Skeletal muscle satellite cell (primary cell): ENCODE data around the gene TUBB8.
A peak's percentile ranks its signal among the peaks of the same experiment; 100 is the strongest.
"Not testable (repeated sequence)": the region's sequence is repeated elsewhere in the genome, so short reads cannot be mapped to it uniquely, and the experiment has no call there.

Experiments
- H3K27me3 ChIP-seq: 2 replicates; pipeline ENCODE4 v1.7.0; 2013; ENCODE audit warnings: low read length; ENCODE audit not compliant: control insufficient read depth, insufficient read depth
- H3K36me3 ChIP-seq: 2 replicates; pipeline ENCODE4 v1.7.0; 2013; ENCODE audit warnings: mild to moderate bottlenecking, control low read depth, low read length; ENCODE audit not compliant: insufficient read depth
- H3K4me1 ChIP-seq: 2 replicates; pipeline ENCODE4 v1.7.0; 2013; ENCODE audit warnings: low read length; ENCODE audit not compliant: control insufficient read depth, insufficient read depth
- H3K4me2 ChIP-seq: 2 replicates; pipeline ENCODE4 v1.7.0; 2013; ENCODE audit warnings: mild to moderate bottlenecking, low read length
- H3K4me3 ChIP-seq: 2 replicates; pipeline ENCODE4 v1.7.0; 2013; ENCODE audit warnings: low read length
- H3K9ac ChIP-seq: 2 replicates; pipeline ENCODE4 v1.7.0; 2013; ENCODE audit warnings: mild to moderate bottlenecking, low read depth, low read length, moderate library complexity
- H3K9me3 ChIP-seq: replicated peaks from 2 replicates; pipeline ENCODE4 v1.7.0; 2013; ENCODE audit warnings: mild to moderate bottlenecking, control low read depth, low read length

The TUBB8 gene

GRCh38 chr10:86031-86430 is 36.9 kb upstream of the TUBB8 start:
- Histone ChIP-seq H3K9ac (no peak overlapping the region), H3K9me3 (no peaks in the 10 kb centered on the region), H3K4me3 (no peak overlapping the region), H3K36me3 (no peaks in the 10 kb centered on the region), H3K4me1 (no peaks in the 10 kb centered on the region), H3K4me2 (no peak overlapping the region), H3K27me3 (peaks cover 49% of the 10 kb centered on the region)

- Histone ChIP-seq H3K36me3 (no peaks in the 10 kb centered on the region), H3K27me3 (peaks cover 53% of the 10 kb centered on the region), H3K9me3 (no peaks in the 10 kb centered on the region), H3K9ac (no peak overlapping the region), H3K4me2 (no peak overlapping the region), H3K4me3 (no peak overlapping the region), H3K4me1 (no peaks in the 10 kb centered on the region)
Observed at GRCh38 chr10:85044-85443, 35.9 kb upstream of the TUBB8 start.

GRCh38 chr10:83930-84530 is 34.9 kb upstream of the TUBB8 start:
- Histone ChIP-seq H3K36me3 (no peaks in the 10 kb centered on the region), H3K9me3 (no peaks in the 10 kb centered on the region), H3K9ac (no peak overlapping the region), H3K27me3 (peaks cover 54% of the 10 kb centered on the region), H3K4me1 (no peaks in the 10 kb centered on the region), H3K4me2 (no peak overlapping the region), H3K4me3 (no peak overlapping the region)

GRCh38 chr10:80477-81105 is 31.5 kb upstream of the TUBB8 start:
- no peak overlapping the region for H3K4me2 ChIP-seq
- no peak overlapping the region for H3K4me3 ChIP-seq
- no peak overlapping the region for H3K9ac ChIP-seq
- no peaks in the 10 kb centered on the region for H3K4me1 ChIP-seq
- no peaks in the 10 kb centered on the region for H3K36me3 ChIP-seq
- H3K27me3 ChIP-seq: peaks cover 40% of the 10 kb centered on the region
- no peaks in the 10 kb centered on the region for H3K9me3 ChIP-seq

DNA sequence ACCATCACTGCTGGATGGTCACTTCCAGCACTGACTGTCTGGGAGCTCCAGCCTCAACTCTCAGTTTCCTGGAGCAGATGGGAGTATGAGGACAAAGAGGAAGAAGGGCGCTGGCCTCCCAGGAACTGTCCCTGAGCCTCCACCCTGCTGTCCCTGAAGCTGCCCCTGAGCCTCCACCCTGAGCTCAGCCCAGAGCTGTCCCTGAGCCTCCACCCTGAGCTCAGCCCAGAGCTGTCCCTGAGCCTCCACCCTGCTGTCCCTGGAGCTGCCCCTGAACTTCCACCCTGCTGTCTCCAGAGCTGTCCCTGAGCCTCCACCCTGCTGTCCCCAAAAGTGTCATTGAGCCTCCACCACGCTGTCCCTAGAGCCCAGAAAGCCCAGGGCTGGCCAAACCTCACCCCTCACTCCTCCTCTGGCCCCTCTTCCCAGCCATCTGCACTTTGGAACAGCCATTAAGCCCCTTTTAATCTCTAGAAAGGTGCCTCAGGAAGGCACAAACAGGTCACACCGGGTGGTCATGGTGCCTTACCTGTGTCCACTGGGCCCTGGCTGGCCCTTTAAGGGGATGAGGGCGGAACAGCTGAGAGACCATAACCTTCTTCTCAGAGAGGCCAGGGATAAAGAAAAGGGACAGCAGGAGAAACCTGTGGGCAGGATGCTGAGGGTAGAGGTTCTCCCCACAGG is 30.6 kb upstream of the TUBB8 start:
- no peaks in the 10 kb centered on the region for H3K4me1 ChIP-seq

DNA sequence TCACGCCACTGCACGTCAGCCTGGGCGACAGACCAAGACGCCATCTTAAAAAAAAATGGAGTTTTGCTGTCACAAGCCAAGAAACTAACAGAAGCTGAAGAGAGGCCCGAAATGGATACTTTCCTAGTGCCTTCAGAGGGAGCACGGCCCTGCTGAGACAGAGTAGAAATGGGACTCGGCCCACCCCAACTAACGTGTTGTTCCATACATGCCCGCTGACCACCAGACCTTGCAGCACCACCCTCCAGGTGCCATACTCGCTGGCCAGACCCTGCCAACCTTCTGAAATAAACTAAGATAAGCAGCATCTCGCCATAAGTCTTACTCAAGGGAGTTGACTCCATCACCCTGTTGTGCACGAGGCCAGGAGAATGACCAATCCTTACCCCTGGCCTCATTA is 29.5 kb upstream of the TUBB8 start:
- no peak overlapping the region for H3K4me2 ChIP-seq
- H3K9ac ChIP-seq: no peak overlapping the region
- H3K9me3 ChIP-seq: no peaks in the 10 kb centered on the region
- H3K4me1 ChIP-seq: no peaks in the 10 kb centered on the region
- peaks cover 40% of the 10 kb centered on the region for H3K27me3 ChIP-seq
- no peaks in the 10 kb centered on the region for H3K36me3 ChIP-seq
- H3K4me3 ChIP-seq: no peak overlapping the region

More for the DNA sequence above, 30.6 kb upstream of the TUBB8 start:
- H3K4me2 ChIP-seq: no peak overlapping the region
- H3K4me3 ChIP-seq: no peak overlapping the region
- no peaks in the 10 kb centered on the region for H3K36me3 ChIP-seq
- no peaks in the 10 kb centered on the region for H3K9me3 ChIP-seq
- H3K9ac ChIP-seq: no peak overlapping the region
- peaks cover 40% of the 10 kb centered on the region for H3K27me3 ChIP-seq

- H3K9me3 ChIP-seq, H3K27me3 ChIP-seq, H3K9ac ChIP-seq, H3K4me1 ChIP-seq, H3K36me3 ChIP-seq: not testable (repeated sequence)
- H3K4me2 ChIP-seq: peak overlapping the region; percentile 79
- peak overlapping the region; percentile 68 for H3K4me3 ChIP-seq
Observed at GRCh38 chr10:74266-74621, 25.1 kb upstream of the TUBB8 start.

- not testable (repeated sequence) for H3K4me1 ChIP-seq, H3K9ac ChIP-seq, H3K9me3 ChIP-seq, H3K27me3 ChIP-seq, H3K36me3 ChIP-seq
- peak overlapping the region; percentile 79 for H3K4me2 ChIP-seq
- peak overlapping the region; percentile 68 for H3K4me3 ChIP-seq
Observed at GRCh38 chr10:73543-74265, 24.6 kb upstream of the TUBB8 start.

- H3K9ac ChIP-seq, H3K9me3 ChIP-seq, H3K4me2 ChIP-seq, H3K4me3 ChIP-seq, H3K36me3 ChIP-seq, H3K4me1 ChIP-seq, H3K27me3 ChIP-seq: not testable (repeated sequence)
Observed at GRCh38 chr10:68156-68555, 19.1 kb upstream of the TUBB8 start.

DNA sequence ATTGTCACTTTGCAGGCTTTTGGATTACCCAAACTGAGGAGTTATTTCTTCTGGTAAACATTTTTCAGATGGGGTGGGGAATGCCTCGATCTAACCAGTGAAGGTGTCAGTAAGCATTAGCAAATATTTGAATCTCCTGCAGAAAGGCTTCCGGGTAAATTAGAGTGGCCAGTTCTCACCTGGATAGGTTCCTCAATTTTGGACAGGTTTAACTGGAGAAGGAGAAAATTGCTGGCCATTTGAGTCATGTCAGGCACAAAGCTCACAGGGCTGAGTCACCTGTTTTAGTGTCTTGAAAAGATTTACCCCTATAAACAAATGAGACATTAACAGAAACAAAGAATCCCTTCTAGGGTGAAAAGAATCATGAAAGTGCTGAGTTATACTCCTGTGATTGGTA is 830 bp upstream of the TUBB8 start:
- H3K36me3 ChIP-seq, H3K9me3 ChIP-seq, H3K4me2 ChIP-seq, H3K4me3 ChIP-seq, H3K27me3 ChIP-seq, H3K9ac ChIP-seq, H3K4me1 ChIP-seq: not testable (repeated sequence)

- not testable (repeated sequence) for H3K9me3 ChIP-seq, H3K9ac ChIP-seq, H3K27me3 ChIP-seq, H3K4me3 ChIP-seq, H3K36me3 ChIP-seq, H3K4me2 ChIP-seq, H3K4me1 ChIP-seq
Observed at GRCh38 chr10:47864-48263, 1.2 kb downstream of the TUBB8 start.

DNA sequence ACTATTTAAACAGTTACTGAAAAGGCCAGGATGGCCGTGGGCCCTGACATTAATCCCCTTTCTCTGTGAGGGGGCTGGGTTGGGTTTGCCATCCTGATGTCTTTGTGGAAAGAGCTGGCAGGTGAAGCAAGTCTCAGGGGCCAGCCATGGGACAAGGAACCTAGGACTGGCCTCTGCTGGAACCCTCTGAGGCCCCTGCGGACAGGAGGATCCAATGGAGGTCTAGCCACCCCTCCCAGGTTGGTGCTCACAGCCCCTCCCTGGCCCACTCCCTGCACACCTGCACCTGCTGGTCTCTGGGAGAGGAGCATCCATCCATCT is 35.8 kb downstream of the TUBB8 start:
- not testable (repeated sequence) for H3K27me3 ChIP-seq, H3K4me1 ChIP-seq, H3K4me3 ChIP-seq, H3K36me3 ChIP-seq, H3K4me2 ChIP-seq, H3K9me3 ChIP-seq, H3K9ac ChIP-seq
